Endothelial cell of coronary artery (primary cell): ENCODE data around the gene AGMO. TPM values are rescaled to one million over a fixed set of nuclear protein-coding genes. Genes with fewer than 3 reads are reported as not detected.

ENCODE experiments used
- total RNA-seq: library from RNA; depleted of rRNA; stranded (reverse); fragments of >200 nt; gene quantifications from 2 replicates; pipeline ENCODE4 v1.2.3, GENCODE V29; 2014

Gene AGMO
- total RNA-seq = not detected in 2 replicates

GRCh38 chr7:15561835-15562234 lies at the start of gene AGMO:
TSS of gene AGMO (minus strand) at chr7:15562015.

Other genes starting within 250 kb of the AGMO start
- under 0.01 TPM in 1 of 2 replicates, not detected in the other for gene MEOX2, start 124.7 kb upstream of the AGMO start, total RNA-seq